Stimulated activated naive CD8-positive, alpha-beta T cell treated with anti-CD3 and anti-CD28 coated beads, Interleukin-15, Interleukin-2, amounts not matched to agents 100 U/mL and 50 U/mL, for 24 hours (primary cell): ENCODE data around the gene KCNJ16.

Source experiments
- ATAC-seq: fragments of 150-1000 bp; cut with Tn5 transposase; one replicate; pipeline ENCODE4 v1.10.0; 2021
- DNase-seq: peaks from one replicate; pipeline ENCODE4 v3.0.0; 2021

The KCNJ16 gene

GRCh38 chr17:70169709-70170597 lies 94.9 kb downstream of the KCNJ16 start:
- DNase-seq (no peak), ATAC-seq (no peak)

GRCh38 chr17:70171159-70171558 lies 96.1 kb downstream of the KCNJ16 start:
- DNase-seq (no peak), ATAC-seq (no peak)

GRCh38 chr17:70172449-70172848 lies 97.4 kb downstream of the KCNJ16 start:
- DNase-seq (no peak), ATAC-seq (no peak)

GRCh38 chr17:70172923-70173322 lies 97.9 kb downstream of the KCNJ16 start:
- ATAC-seq, result no peak

GRCh38 chr17:70173681-70174080 lies 98.7 kb downstream of the KCNJ16 start:
- DNase-seq (no peak), ATAC-seq (no peak)

More at GRCh38 chr17:70172923-70173322, 97.9 kb downstream of the KCNJ16 start:
- no peak for DNase-seq

GRCh38 chr17:70181376-70181775 lies 106.4 kb downstream of the KCNJ16 start:
- no peak for DNase-seq
- ATAC-seq, result no peak

GRCh38 chr17:70181866-70182265 lies 106.8 kb downstream of the KCNJ16 start:
- DNase-seq, result no peak
- no peak for ATAC-seq

GRCh38 chr17:70183508-70183907 lies 108.5 kb downstream of the KCNJ16 start:
- ATAC-seq, result no peak

GRCh38 chr17:70184207-70184606 lies 109.2 kb downstream of the KCNJ16 start:
- no peak for ATAC-seq
- no peak for DNase-seq

More at GRCh38 chr17:70183508-70183907, 108.5 kb downstream of the KCNJ16 start:
- no peak for DNase-seq

- no peak for DNase-seq
- ATAC-seq, result no peak
Measured at GRCh38 chr17:70184770-70185169, 109.7 kb downstream of the KCNJ16 start.
